ENCODE data around the gene SCFD2.
"Not testable (repeated sequence)": the region's sequence is repeated elsewhere in the genome, so short reads cannot be mapped to it uniquely, and the experiment has no call there.

The SCFD2 gene

DNA sequence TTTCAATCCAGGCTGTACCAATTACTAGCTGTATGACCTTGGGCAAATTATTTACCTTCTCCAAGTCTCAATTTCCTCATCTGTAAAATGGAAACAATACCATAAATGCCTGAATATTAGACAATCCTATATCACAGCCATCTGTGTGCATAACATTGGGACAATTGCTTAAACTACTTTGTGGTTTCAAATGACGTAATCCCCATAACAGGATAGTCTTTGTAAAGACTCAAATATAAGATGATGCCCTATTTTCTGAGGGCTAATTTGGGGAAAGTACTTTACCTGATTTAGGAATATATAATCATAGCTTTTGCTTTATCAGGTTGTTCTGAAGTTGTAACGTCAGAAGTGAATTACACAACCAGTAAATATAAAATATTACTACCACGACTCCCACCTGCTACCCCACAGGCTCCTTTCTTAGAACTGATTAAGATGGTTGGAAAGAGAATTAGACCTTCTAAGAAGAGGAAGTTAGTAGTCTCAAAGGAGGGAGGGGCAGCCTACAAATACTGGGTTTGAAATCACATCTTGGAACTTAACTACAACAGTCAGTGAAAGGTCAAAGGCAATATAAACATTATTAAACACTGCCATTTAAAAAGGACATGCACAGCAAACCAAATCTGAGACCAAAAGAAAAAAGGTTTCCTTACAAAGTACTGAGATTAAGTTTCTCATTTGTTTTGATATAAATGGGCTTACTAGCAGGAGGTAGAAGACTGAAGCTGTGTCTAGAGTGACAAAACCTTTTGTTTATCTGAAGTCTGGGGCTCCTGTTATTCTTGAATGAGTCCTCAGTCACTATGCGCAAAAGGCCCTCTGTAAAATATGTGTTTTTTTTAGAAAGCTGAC, 215.0 kb downstream of the SCFD2 start:
- DNase-seq (ENCODE audit: low read depth in 2 of 2, low spot score in 1 of 2): no peak

DNA sequence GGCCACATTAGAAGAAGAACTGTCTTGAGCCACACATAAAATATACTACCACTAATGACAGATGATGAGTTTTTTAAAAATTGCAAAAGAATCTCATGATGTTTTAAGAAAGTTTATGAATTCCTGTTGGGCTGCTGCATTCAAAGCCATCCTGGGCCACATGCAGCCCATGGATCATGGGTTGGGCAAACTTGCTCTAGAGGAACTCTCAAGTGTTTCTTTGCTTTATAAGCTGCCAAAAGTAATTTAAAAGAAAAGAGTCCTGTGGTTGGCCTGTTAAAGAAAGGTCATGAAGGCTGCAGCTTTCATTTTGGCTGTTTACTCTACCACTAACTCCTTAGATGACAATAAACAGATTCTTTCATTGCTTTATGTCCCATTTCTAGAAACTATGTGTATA, 218.2 kb downstream of the SCFD2 start:
- no peak for DNase-seq (ENCODE audit: low read depth in 2 of 2, low spot score in 1 of 2)

DNA sequence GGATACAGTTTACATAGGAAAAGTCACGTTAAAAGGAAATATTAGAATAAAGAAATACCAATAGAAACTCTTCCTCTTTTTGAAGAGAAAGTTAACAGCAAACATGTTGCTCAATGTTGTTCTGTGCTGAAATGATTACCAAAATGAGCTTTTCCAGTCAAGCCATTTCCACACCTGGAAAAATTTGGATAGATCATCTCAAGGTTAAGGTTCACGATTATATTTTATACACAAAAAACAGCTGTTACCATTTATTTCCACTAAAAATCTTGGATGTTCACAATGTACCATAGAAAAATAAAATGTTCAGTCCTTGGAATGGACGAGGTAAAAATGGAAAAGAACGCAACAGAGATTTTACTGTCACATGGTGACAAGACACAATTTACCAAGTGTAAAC, 218.7 kb downstream of the SCFD2 start:
- DNase-seq (ENCODE audit: low read depth in 2 of 2, low spot score in 1 of 2): no peak

GRCh38 chr4:53141308-53141707, 224.6 kb downstream of the SCFD2 start:
- no peak for DNase-seq (ENCODE audit: low read depth in 2 of 2, low spot score in 1 of 2)

DNA sequence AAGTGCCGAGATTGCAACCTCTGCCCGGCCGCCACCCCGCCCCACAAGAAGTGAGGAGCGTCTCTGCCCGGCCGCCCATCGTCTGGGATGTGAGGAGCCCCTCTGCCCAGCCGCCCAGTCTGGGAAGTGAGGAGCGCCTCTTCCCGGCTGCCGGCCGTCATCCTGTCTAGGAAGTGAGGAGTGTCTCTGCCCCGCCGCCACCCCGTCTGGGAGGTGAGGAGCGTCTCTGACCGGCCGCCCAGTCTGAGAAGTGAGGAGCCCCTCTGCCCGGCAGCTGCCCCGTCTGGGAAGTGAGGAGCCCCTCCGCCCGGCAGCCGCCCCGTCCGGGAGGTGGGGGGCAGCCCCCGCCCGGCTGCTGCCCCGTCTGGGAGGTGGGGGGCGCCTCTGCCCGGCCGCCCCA, 226.6 kb downstream of the SCFD2 start:
- not testable (repeated sequence) for DNase-seq (ENCODE audit: low read depth in 2 of 2, low spot score in 1 of 2)

- DNase-seq (ENCODE audit: low read depth in 2 of 2, low spot score in 1 of 2): no peak
These were observed 228.4 kb downstream of the SCFD2 start for GRCh38 chr4:53137468-53137867.

GRCh38 chr4:53136954-53137353, 228.9 kb downstream of the SCFD2 start:
- no peak for DNase-seq (ENCODE audit: low read depth in 2 of 2, low spot score in 1 of 2)

DNA sequence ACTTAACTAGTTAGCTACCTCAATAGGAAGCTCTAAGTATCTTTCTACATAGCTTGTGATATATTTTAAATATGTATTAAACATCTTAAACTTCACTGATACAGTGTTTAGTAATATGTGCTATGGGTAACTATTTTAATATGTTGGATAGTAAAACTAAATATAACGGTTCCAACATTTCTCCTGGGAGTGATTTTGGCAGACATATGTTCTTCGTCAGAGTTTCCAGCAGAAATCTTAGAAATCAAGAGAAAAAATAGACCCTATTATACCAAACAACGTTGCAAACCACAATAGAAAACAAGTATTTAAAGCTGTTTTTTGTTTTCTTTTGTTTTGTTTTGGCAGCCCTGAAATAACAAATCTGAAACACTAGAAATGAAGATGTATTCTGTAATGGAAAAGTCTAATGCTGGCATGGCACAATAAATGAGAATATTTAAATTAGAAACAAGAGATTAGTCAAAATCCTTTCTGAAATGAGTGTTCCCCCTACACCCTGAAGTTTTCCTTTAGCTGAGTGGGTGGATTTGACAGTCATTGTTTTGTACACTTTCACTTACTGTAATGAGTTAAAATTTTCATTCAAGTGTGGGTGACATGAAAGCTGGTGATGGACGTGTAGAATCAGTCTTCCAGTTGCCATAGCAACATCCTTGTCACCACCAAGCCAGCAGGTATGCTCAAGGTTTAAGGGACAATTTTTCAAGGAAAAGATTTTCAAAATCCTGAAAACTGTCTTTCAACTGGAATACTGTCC, 233.5 kb downstream of the SCFD2 start:
- no peak for DNase-seq (ENCODE audit: low read depth in 2 of 2, low spot score in 1 of 2)

DNA sequence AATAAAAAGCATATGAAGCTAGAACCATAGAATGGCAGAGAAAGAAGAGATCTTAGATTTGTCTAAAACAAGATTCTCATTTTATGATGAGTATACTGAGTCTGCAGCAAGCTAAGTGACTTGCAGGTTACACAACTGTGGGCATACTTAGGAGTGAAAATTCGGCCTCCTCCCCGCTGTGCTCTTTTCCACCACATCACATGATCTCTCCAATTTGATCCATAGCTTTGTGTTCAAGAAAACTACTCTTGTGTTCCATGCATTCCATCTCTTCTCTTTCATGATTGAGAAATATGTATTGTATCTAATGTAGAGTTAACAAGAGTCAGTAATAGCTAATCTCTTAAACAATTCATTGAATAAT, 234.3 kb downstream of the SCFD2 start:
- no peak for DNase-seq (ENCODE audit: low read depth in 2 of 2, low spot score in 1 of 2)

- DNase-seq (ENCODE audit: low read depth in 2 of 2, low spot score in 1 of 2): no peak
These were observed 234.8 kb downstream of the SCFD2 start for GRCh38 chr4:53130896-53131561.

- DNase-seq (ENCODE audit: low read depth in 2 of 2, low spot score in 1 of 2): no peak
These were observed 237.0 kb downstream of the SCFD2 start for GRCh38 chr4:53128706-53129357.

DNA sequence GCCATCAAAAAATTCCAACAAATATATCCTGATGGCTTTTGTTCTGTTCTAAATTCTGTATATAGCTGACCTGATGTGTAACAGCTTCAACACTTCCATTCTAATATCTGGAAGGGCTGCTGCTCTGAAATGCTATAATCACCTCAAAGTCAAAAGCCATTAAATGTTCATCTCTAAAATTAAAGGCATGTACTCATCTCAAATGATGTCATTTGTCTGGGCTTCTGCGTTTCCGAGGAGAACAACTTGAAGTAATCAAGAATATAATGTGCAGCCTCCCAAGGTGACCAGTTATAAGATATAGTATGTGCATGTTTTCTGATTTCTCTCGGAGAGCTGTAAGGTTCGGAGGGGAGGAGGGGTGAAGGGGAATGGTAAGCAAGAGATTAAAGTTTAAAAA, 237.6 kb downstream of the SCFD2 start:
- DNase-seq (ENCODE audit: low read depth in 2 of 2, low spot score in 1 of 2): no peak

DNA sequence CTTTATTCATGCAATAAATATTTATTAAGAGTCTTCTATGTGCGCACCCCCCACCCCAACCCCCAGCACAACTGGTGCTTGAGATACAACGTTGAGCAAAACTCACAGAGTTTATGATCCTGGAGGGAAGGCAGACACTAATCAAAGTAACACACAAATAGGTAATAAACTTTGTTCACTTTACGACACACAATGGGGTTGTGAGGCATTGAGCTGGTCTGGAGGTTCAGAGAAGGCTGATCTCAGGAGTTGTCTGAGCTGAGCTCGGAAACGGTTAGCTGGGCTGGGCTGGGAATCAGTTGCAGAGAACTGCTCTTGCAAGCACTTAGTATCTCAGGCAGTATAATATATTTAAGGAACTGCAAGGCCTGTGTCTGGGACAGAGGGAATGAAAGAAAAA, 238.5 kb downstream of the SCFD2 start:
- no peak for DNase-seq (ENCODE audit: low read depth in 2 of 2, low spot score in 1 of 2)

GRCh38 chr4:53126099-53126498, 239.8 kb downstream of the SCFD2 start:
- DNase-seq (ENCODE audit: low read depth in 2 of 2, low spot score in 1 of 2): no peak

DNA sequence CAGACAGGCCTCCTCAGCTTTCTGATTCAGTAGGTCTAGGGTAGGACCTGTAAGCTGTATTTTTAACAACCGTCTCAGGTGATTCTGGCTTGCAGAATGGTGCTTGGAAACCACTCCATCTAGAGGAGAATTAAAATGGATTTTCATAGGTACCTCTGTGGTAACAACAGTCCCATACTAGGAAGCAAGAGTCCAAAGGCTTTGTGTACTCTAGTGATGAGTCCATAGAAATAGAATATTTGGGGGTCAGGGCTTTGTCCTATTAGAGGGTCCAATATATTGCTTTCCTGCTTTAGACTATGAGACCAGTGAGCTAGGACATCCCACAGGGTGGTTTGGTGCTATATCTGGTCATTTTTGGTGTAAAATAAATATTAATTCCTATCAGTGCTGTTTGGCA, 242.0 kb downstream of the SCFD2 start:
- DNase-seq (ENCODE audit: low read depth in 2 of 2, low spot score in 1 of 2): no peak

DNA sequence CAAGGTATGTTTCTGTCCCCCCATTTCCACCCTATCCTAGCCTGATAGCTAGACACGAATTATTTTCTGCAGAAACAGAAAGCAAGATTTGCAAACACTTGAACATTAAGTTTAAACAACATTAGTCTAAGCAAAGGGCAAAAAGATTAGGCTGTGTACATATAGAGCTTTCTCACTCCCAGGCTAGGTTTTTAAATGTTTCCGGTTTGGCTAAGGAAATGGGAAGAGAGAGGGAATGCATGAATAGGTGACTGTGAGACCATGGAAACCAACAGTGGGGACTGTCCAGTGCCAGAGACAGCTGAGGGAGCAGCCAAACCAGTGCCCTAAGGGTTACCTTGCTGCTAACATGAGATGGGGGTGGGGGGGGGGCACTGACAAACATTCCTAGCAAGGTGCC, 242.7 kb downstream of the SCFD2 start:
- DNase-seq (ENCODE audit: low read depth in 2 of 2, low spot score in 1 of 2): no peak

- DNase-seq (ENCODE audit: low read depth in 2 of 2, low spot score in 1 of 2): no peak
These were observed 243.4 kb downstream of the SCFD2 start for GRCh38 chr4:53122280-53123116.

GRCh38 chr4:53121264-53121865, 244.5 kb downstream of the SCFD2 start:
- no peak for DNase-seq (ENCODE audit: low read depth in 2 of 2, low spot score in 1 of 2)

DNA sequence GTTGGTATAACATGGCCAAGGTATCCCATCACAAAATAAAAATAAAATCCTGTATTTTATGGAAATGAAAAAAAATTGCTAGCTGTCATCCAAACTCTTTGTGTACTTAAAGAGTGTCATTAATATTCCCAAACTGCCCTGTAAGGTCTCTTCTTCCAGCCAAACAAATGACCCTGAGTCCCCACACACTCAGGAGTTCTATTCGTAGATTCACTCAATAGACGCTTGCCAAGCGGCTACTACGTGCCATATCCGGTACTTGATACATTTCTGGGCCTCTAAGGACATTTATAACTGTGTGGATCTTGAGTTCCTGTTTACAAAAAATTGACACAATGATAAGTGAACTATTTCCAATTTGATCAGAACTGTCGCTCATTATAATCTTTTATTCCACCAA, 245.1 kb downstream of the SCFD2 start:
- no peak for DNase-seq (ENCODE audit: low read depth in 2 of 2, low spot score in 1 of 2)

DNA sequence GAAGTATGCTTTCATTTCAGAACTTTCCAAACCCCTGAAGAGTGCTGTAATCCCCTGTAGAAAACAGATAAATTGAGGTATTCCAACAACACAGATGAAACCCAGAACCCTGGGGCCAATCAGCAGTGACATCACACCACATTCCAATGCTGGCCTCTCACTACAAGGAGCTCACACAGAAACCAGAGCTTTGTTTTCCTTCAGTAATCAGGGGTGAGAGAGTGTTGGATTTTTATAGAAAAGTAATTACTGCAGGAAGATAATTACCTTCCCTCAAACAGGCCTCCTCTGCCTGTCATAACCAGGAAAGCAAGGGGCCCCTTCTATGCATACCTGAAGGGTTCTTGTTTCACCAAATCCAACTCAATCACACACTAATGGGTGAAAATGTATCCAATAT, 246.2 kb downstream of the SCFD2 start:
- DNase-seq (ENCODE audit: low read depth in 2 of 2, low spot score in 1 of 2): no peak
